Panc1 (cell line): ENCODE results near the gene CTDSP1.

ENCODE experiments used
- POLR2AphosphoS5 ChIP-seq: IDR thresholded peaks from 2 replicates; pipeline ENCODE4 v1.6.1; 2012; ENCODE audit warnings: mild to moderate bottlenecking, low read depth, low read length, moderate library complexity
- TF ChIP-seq, protein P1 (sequence below): fragments of 450-650 bp; IDR thresholded peaks from 2 replicates; pipeline ENCODE4 v1.5.1; 2017; ENCODE audit warnings: mild to moderate bottlenecking

DNA sequence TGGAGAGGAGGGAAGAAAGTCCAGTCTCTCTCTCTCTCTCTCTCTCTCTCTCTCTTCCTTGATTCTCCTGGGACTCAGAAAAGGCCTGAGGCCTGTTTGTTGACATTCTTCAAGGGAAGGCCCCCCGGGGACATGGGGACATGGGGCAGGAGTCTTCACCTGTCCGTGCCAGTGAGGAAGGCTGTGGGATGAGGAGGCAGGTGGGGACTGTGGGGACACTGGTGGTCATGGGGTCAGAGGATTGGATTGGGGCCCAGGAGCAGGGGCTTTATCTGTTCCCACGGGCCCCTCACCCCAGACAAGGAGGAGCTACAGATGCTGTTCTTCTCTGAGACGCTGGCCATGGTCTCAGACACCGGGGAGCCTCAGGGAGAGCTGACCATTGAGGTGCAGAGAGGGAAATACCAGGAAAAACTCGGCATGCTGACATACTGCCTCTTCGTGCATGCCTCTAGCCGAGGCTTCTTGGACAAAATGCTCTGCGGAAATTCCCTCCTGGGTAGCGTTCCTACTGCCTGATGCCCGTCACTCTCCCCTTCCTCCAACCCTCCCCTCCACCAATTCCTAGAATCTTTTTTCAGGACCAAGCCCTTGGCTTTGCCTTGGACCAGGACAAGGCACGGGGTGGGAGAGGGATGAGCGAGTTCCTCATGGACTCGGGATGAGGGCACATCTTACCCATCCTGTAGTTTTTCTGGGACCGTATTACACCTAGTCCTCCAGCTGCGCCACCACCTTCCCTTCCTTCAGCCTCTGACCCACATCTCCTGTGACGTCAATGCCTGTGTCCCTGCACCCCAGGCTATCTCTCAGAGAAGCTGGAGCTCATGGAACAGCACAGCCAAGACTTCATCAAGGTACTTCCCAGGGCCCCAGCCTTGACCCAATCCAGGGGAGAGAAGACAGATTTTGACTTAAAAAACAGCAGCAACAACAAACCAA is 42.2 kb upstream of the CTDSP1 start:
- TF ChIP-seq POLR2AphosphoS5, result no peak
- TF ChIP-seq, protein P1, sequence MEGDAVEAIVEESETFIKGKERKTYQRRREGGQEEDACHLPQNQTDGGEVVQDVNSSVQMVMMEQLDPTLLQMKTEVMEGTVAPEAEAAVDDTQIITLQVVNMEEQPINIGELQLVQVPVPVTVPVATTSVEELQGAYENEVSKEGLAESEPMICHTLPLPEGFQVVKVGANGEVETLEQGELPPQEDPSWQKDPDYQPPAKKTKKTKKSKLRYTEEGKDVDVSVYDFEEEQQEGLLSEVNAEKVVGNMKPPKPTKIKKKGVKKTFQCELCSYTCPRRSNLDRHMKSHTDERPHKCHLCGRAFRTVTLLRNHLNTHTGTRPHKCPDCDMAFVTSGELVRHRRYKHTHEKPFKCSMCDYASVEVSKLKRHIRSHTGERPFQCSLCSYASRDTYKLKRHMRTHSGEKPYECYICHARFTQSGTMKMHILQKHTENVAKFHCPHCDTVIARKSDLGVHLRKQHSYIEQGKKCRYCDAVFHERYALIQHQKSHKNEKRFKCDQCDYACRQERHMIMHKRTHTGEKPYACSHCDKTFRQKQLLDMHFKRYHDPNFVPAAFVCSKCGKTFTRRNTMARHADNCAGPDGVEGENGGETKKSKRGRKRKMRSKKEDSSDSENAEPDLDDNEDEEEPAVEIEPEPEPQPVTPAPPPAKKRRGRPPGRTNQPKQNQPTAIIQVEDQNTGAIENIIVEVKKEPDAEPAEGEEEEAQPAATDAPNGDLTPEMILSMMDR, result no peak
